Suppressor macrophage (primary cell): ENCODE results near the gene CAMK2N1.
A peak's percentile ranks its signal among the peaks of the same experiment; 100 is the strongest.
"Not testable (repeated sequence)": the region's sequence is repeated elsewhere in the genome, so short reads cannot be mapped to it uniquely, and the experiment has no call there.

ENCODE experiments used
- DNase-seq, 4 experiments: peaks; one replicate each; pipeline ENCODE4 v3.0.0-alpha.2; 2020 to 2022
- total RNA-seq, 17 experiments: gene quantifications; one replicate each; lab custom pipeline; 2026; ENCODE audit warnings: mixed read lengths in 6 of 17, inconsistent platforms in 3 of 17; lab: John Stamatoyannopoulos, UW

The CAMK2N1 gene
- total RNA-seq, result 0 to 1.4 (median 0) reads per million in 17 experiments

GRCh38 chr1:20485527-20486456 lies at the start of gene CAMK2N1:
Gene CAMK2N1, minus strand, starts transcription at chr1:20486210. Its CDS starts 831 bp downstream, at chr1:20485379.
- DNase-seq, result peak in 1 of 4 experiments; percentile 25

DNA sequence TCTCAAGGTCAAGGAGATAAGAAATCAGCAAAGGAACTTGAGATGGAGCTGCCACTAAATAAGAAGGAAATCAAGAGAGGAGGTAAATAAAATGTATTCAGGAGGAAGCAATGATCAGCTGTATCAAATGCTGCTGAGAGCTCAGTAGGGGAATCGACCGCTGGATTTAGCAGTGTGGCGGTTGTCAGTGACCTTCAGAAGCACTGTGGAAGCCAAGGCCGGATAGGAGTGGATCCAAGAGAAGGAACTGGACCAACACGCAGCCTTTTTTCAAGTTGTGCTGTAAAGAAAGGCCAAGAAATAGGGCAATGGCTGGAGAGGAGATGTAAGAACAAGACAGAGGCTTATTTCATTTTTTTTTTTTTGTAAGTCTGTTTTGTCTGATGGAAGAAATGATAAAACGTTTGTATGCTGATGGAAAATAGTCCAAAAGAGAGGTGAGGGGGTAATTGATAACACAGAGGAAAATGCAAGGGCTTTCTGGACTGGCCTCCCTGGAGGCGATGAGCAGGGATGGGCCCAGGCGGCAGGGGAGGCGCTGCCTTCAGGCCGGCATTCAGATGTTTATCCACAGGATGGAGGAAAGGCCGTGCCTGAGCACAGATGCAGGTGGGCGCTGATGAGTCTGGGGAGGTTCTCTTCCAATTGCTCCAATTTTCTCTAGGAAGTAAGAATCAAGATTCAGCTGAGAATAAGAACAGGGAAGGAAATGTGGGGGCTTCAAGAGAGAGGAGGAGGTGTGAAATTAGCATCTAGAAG lies 48.8 kb upstream of the CAMK2N1 start:
- no peak for DNase-seq

DNA sequence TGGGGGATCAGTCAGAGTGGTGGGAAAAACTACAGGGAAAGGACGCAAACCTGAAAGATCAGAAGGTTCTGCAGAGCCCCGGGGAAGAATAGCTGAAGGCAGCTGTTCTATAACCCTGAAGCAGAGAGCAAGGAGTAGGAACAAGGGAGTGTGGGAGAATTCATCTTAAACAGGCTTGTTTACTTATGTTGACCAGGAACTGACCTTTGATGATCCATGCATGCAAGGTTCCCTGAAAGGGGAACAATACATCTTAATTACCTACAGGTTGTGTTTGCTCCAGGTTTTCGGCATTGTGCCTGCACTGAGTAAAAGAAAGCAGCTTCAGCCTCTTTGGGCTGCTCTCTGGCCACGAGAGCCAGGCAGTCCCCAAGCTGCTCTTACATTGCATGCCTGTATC lies 47.6 kb upstream of the CAMK2N1 start:
- DNase-seq, result no peak

DNA sequence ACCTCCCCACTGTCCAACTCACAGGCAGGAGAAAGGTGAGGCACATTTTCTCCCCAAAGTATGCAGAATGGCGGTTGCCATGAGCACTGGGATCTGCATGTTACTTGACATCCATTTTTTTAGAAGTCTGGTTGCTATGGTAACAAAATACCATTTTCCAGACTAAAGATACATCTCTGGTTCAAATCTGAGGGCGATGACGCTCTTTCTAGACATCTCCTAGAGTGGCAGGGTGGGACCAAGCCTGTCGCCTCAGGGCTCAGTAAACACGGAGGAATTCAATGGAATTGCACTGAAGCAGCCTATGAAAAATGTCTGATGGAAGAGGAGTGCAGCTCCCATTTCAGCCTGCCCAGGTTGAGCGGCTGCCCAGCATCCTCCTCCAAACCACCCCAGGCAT lies 44.9 kb upstream of the CAMK2N1 start:
- no peak for DNase-seq

DNA sequence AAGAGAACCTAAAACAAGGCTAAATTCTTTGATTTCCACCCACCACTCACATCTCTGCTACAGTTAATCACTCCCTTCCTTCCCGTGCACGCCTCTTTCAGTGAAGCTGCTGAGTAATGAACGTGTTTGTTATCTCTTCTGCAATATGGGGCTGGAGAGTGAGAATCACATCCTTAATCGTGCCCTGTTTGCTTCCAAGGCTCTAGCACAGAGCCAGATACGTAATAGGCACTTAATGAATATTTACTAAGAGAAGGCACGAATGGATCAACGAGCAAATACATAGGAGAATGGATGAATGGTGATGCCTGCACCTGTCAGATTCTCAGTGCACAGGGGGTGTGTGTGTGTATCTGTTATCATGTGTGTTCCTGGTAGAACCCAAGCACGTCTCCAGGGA lies 44.3 kb upstream of the CAMK2N1 start:
- no peak for DNase-seq

DNA sequence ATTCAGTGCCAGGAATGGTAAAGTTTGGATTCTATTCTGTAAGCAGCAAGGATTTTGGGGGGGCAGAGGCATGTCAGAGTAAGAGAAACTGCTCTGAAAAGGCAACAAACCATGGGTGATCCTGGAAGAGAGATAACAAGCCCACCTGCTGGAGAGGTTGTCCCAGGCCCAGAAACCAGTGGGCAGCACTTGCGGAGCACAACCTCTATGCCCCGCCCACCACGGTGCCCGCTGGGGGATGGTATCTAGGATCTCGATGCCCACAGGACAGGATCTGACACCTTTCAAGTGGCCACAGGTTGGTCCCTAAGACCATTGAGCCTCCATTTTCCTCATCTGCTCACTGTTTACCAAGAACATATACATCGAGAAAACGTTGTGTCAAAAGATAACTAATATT lies 42.2 kb upstream of the CAMK2N1 start:
- DNase-seq, result no peak

- DNase-seq, result no peak
Measured at GRCh38 chr1:20526267-20526666, 40.3 kb upstream of the CAMK2N1 start.

DNA sequence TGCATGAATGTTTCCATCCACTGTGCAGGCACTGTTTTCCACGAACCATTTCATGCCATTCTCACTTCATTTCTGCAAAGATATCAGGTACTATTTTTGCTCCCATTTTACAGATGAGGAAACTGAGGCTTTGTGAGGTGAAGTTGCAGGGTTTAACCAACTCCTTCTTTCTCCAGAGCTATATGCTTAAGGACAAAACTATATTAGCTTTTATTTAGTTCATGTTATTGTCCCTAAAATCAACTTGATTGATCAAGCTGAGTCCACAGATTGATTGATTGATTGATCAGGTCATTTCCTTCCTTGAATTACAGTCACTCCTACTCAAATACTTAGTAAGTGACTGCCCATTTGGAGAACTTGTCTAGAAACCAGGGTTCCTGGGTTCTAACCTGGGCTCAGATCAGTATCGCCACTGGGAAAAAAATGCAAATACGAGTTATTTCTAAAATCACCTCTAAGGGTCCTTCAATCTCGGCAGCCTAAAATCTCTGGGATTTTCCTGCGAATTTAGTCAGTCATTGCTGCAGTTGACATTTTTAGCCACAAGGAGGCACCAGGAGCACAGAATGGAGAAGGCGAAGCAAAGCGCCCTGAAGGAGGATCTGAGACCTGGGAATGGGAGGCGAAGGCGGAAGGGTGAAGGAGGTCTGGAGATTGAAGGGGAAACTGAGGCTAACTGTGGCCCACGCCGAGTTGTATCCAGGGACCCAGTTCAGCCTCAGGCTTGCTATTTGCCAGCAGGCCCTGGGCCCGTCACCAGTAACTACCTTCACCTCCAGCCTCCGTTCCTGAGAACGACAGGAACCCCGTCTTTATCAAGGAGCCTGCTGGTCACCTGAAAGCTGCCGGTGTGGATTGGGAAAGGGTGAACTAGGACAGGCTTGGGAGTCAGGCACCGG lies 36.2 kb upstream of the CAMK2N1 start:
- DNase-seq, result peak; percentile 80 to 89 (median 87)

DNA sequence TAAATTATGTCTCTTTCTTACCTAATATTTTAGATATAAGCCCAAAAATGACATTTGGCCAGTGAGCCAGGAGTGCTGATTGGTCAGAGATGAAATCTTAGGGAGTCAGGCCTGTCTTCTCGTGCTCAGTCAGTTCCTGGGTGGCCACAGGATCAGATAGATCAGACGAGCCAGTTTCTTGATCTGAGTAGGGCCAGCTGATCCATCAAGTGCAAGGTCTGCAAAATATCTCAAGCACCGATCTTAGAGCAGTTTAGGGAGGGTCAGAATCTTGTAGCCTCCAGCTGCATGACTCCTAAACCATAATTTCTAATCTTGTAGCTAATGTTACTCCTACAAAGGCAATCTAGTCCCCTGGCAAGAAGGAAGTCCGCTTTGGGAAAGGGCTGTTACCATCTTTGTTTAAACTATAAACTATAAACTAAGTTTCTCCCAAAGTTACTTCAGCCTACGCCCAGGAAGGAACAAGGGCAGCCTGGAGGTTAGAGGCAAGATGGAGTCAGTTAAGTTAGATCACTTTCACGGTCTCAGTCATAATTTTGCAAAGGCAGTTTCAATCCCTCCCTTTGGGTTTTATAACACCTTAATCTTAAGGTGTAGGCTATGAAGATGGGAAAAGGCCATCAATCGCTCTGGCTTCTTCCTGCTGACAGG lies 33.7 kb upstream of the CAMK2N1 start:
- DNase-seq, result not testable (repeated sequence)

DNA sequence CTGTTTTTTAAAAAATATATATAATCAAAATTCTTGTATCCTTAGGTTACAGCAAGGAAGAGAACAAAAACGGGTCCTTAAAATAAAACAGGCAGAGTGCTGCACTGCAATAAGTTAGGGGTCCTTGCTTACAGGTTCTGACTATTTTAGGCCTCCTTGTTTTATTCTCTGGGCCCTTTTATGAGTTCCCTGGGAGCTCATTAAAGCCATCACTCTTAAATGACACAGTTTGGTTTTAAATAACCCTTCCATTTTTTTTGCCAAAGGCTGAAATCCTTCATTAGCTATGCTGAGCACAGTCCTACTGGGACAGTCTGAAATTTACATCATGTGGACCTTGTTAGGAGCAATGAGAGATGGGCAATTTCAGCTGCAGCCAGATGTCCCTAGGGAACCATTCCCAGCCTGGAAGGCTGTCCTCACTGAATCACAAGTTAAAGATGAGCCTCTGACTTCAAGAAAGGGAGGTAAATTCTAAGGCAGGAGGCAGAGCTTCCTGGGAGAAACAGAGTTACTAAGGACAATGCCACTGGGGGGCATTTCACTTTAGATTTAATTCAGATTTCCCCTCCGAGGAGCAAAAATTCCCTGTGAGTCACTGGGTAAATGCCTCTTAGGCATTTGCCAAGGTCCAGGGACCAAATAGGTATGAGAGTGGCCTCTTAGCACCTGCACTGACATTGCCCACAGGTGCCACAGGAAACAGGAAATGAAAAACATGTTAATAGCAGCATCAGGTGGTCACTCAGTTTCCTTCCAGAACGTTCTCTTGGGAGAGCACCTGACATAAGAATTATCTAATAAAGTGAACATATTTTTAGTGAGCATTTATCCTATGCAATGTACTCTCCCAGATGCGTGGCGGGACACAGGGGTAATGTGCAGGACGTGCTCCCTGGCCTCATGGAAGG lies 25.8 kb upstream of the CAMK2N1 start:
- DNase-seq, result no peak

GRCh38 chr1:20508411-20508771 lies 22.4 kb upstream of the CAMK2N1 start:
- DNase-seq, result no peak

DNA sequence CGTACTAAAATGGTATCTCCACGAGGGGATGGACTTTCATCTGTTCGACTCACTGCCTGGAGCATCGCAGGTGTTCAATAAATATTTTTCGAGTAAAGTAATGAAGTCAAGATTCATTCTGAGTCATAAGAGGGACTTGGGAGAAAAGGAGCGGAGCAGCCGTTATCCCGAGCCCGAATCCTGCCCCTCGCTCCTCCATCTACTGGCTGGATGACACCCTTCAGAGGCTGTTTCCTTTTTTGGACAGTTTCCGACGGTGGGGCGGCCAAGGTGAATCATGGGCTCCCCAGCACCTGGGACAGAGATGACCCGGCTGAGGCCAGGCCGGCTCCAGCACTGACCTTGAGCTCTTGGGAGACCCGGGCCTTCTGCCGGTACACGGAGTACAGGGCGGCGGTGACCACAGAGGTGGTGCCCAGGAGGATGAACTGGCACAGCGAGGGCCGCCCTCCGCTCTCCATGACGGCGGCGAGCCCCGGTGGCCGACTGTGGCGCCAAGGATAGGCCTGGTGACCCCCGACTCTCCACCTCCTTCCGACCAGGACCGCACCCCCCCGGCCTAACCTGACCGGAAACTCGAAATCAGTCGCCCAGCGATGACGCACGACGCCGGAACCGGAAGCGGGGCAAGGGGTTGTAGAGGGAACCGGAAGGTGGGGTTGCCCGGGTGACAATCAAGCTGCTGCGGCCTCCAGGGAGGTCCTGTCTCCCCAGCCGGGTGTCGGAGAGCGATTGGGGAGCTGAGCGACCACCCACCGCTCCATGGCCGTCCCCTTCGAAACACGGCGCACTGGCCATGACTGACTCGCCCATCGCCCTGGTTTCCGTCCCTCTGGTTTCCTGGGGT lies 21.8 kb upstream of the CAMK2N1 start, which contains the start of gene MUL1:
Gene MUL1 (minus strand): TSS at position 588 of the 847 bp plus-strand sequence. CDS start 127 bp downstream, at position 461.
- peak; percentile 94 to 97 (median 95) for DNase-seq

- DNase-seq, result no peak
Measured at GRCh38 chr1:20507248-20507563, 21.2 kb upstream of the CAMK2N1 start.

DNA sequence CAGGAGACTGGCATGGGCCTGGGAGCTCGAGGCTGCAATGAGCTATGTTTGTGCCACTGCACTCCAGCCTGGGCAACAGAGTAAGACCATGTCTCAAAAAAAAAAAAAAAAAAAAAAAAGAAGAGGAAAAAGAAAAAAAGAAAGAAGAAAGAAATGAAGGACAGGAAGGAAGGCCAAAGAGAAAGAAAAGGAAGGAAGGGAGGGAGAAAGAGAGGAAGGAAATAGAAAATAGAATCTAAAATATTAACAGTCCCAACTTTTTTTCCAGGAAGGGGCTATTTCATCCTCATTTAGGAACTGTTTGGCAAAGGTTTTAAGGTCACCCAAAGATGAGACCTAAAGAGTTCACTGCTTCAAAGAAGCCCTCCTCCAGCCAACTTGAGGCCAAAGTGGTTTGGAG lies 19.5 kb upstream of the CAMK2N1 start:
- DNase-seq, result no peak

DNA sequence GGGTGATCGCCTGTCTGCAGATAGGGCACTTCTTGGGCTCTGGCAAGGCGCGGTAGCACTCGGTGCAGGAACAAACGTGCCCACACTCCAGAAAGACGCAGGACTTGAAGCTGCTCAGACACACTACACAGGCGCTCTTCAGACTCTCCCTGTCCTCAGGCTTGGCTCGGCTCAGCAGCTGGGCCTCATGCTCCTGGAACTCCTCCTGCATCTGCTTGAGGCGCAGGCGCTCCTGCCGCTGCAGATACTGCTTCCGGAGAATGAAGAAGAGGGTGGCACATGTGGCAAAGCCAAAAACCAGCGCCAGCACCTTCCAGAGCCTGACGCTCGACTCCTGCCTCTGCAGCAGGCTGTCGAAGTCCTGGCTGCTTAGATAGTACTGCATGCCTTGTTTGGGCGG lies 14.7 kb upstream of the CAMK2N1 start:
- no peak for DNase-seq

- no peak for DNase-seq
Measured at GRCh38 chr1:20499718-20500117, 13.7 kb upstream of the CAMK2N1 start.

- no peak for DNase-seq
Measured at GRCh38 chr1:20499105-20499504, 13.1 kb upstream of the CAMK2N1 start.

DNA sequence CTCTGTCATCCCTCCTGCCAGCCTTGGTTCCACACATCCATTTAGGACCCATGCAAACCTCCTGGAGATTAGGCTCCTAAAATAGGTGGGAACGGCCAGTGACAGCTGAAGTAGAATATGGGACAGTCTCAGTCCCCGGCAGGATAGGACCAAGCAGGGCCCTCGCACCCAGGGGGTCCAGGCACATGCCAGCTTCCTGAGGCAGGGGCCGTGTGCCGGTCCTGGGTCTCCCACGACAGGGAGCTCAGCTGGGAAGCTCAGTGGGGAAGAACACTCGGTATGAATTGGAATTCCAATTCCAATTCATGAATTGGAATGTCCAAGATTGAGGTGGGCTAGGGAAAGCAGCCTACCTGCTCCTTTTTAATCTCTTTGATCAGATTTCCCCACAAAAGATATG lies 12.1 kb upstream of the CAMK2N1 start:
- DNase-seq, result no peak

- peak; percentile 38 to 66 (median 50) for DNase-seq
Measured at GRCh38 chr1:20497506-20497905, 11.5 kb upstream of the CAMK2N1 start.
